Thoracic aorta (tissue), 2 donors: ENCODE measurements around the gene STAG3. TPM values are rescaled to one million over a fixed set of nuclear protein-coding genes. Genes with fewer than 3 reads are reported as not detected.
A peak's percentile ranks its signal among the peaks of the same experiment; 100 is the strongest.

Experiments used
- ATAC-seq: fragments of 150-250 bp; one replicate; pipeline ENCODE4 v1.8.0; 2017; ENCODE audit warnings: low read depth; ENCODE audit not compliant: insufficient number of reproducible peaks, low FRiP score
- DNase-seq: peaks from one replicate; pipeline ENCODE4 v3.0.0-alpha.2; 2020; ENCODE audit warnings: low spot score
- H3K27ac ChIP-seq, 2 donors: fragments of 200-600 bp; sonication (generic); 1 replicate in 1 of 2; 2 replicates in 1 of 2; pipeline ENCODE4 v1.5.1; 2016; ENCODE audit warnings: mild to moderate bottlenecking in 2 of 2, moderate library complexity in 2 of 2
- H3K27me3 ChIP-seq: fragments of 200-600 bp; sonication (generic); replicated peaks from 2 replicates; pipeline ENCODE4 v1.6.0; 2016; ENCODE audit warnings: mild to moderate bottlenecking; ENCODE audit not compliant: insufficient read depth
- H3K36me3 ChIP-seq: fragments of 200-600 bp; sonication (generic); one replicate; pipeline ENCODE4 v1.5.1; 2016
- H3K4me1 ChIP-seq, 2 donors: fragments of 200-600 bp; sonication (generic); 1 replicate in 1 of 2; 2 replicates in 1 of 2; pipeline versions ENCODE4 v1.5.1 to v1.6.0; 2016; ENCODE audit warnings: low read depth in 2 of 2, mild to moderate bottlenecking in 1 of 2; ENCODE audit not compliant: control insufficient read depth in 1 of 2
- H3K4me3 ChIP-seq: fragments of 200-600 bp; sonication (generic); 2 replicates; pipeline ENCODE4 v1.5.1; 2016; ENCODE audit warnings: mild to moderate bottlenecking
- H3K9me3 ChIP-seq: fragments of 200-600 bp; sonication (generic); 2 replicates; pipeline ENCODE4 v1.5.1; 2016
- CTCF ChIP-seq: fragments of 200-600 bp; sonication (generic); IDR thresholded peaks from one replicate; pipeline ENCODE4 v1.5.1; 2019; ENCODE audit warnings: antibody characterized with exemption
- total RNA-seq, 2 donors: library from RNA; depleted of rRNA; stranded (reverse); fragments of >200 nt; gene quantifications; one replicate each; pipeline versions ENCODE4 v1.1.0 to v1.2.3, GENCODE V29; 2016

Gene STAG3
- total RNA-seq, 2 donors from 2014 or later = 0.56 to 0.95 TPM

GRCh38 chr7:100159099-100159623 lies 18.6 kb upstream of the STAG3 start:
- DNase-seq = no peak
- peaks cover 12% of the 10 kb centered on the region for H3K36me3 ChIP-seq
- ATAC-seq = no peak

GRCh38 chr7:100160067-100160466 lies 17.7 kb upstream of the STAG3 start:
- Histone ChIP-seq H3K4me3 (no peak overlapping the region), H3K36me3 (peaks cover 10% of the 10 kb centered on the region), H3K9me3 (no peaks in the 10 kb centered on the region), H3K27me3 (no peaks in the 10 kb centered on the region), H3K27ac (no peak overlapping the region), H3K4me1 (peaks cover 15 to 17% of the 10 kb centered on the region in 2 donors)
- no peak for ATAC-seq
- no peak for DNase-seq
- no peak for TF ChIP-seq CTCF

More at GRCh38 chr7:100159099-100159623, 18.6 kb upstream of the STAG3 start:
- no peak for TF ChIP-seq CTCF
- Histone ChIP-seq H3K4me3 (peak overlapping the region; percentile 99), H3K9me3 (no peaks in the 10 kb centered on the region), H3K4me1 (peaks cover 15 to 17% of the 10 kb centered on the region in 2 donors), H3K27me3 (no peaks in the 10 kb centered on the region), H3K27ac (peak overlapping the region; percentile 72 to 82)

GRCh38 chr7:100163006-100163531 lies 14.6 kb upstream of the STAG3 start:
- Histone ChIP-seq H3K36me3 (no peaks in the 10 kb centered on the region), H3K4me3 (no peak overlapping the region), H3K4me1 (peaks cover 4 to 15% of the 10 kb centered on the region in 2 donors), H3K27me3 (no peaks in the 10 kb centered on the region), H3K27ac (no peak overlapping the region), H3K9me3 (no peaks in the 10 kb centered on the region)
- ATAC-seq = no peak
- no peak for DNase-seq
- no peak for TF ChIP-seq CTCF

GRCh38 chr7:100163871-100164270 lies 13.8 kb upstream of the STAG3 start:
- ATAC-seq (no peak), DNase-seq (no peak)
- Histone ChIP-seq H3K4me3 (no peak overlapping the region), H3K36me3 (no peaks in the 10 kb centered on the region), H3K9me3 (no peaks in the 10 kb centered on the region), H3K27ac (no peak overlapping the region), H3K27me3 (no peaks in the 10 kb centered on the region), H3K4me1 (peaks cover 5 to 16% of the 10 kb centered on the region in 2 donors)
- no peak for TF ChIP-seq CTCF

- Histone ChIP-seq H3K9me3 (no peaks in the 10 kb centered on the region), H3K4me1 (peaks cover 4 to 27% of the 10 kb centered on the region in 2 donors), H3K27ac (no peak overlapping the region), H3K27me3 (no peaks in the 10 kb centered on the region), H3K36me3 (no peaks in the 10 kb centered on the region), H3K4me3 (peak overlapping the region; percentile 84)
- DNase-seq (no peak), ATAC-seq (no peak)
- no peak for TF ChIP-seq CTCF
These were observed 11.3 kb upstream of the STAG3 start for GRCh38 chr7:100166317-100166940.
